Glutamatergic neuron (in vitro differentiated cells): ENCODE measurements around the gene HHIPL1. TPM values are rescaled to one million over a fixed set of nuclear protein-coding genes. Genes with fewer than 3 reads are reported as not detected.

Experiments
- DNase-seq: peaks from one replicate; pipeline ENCODE4 v3.0.0; 2022
- H3K27ac Mint-ChIP-seq: one replicate; pipeline ENCODE4 v1.8.0; 2020; ENCODE audit warnings: mild to moderate bottlenecking, mixed read lengths, inconsistent platforms; ENCODE audit not compliant: unreplicated experiment
- H3K27me3 Mint-ChIP-seq: one replicate; pipeline ENCODE4 v1.8.0; 2020; ENCODE audit warnings: mild to moderate bottlenecking, moderate library complexity, mixed read lengths, inconsistent platforms; ENCODE audit not compliant: unreplicated experiment
- H3K36me3 Mint-ChIP-seq: one replicate; pipeline ENCODE4 v1.8.0; 2020; ENCODE audit warnings: mild to moderate bottlenecking, mixed read lengths, inconsistent platforms; ENCODE audit not compliant: unreplicated experiment
- H3K4me1 Mint-ChIP-seq: one replicate; pipeline ENCODE4 v1.8.0; 2020; ENCODE audit warnings: mild to moderate bottlenecking, low read depth, mixed read lengths, inconsistent platforms; ENCODE audit not compliant: unreplicated experiment
- H3K4me3 Mint-ChIP-seq: one replicate; pipeline ENCODE4 v1.8.0; 2020; ENCODE audit warnings: mild to moderate bottlenecking, mixed read lengths, inconsistent platforms; ENCODE audit not compliant: unreplicated experiment
- H3K9me3 Mint-ChIP-seq: one replicate; pipeline ENCODE4 v1.8.0; 2020; ENCODE audit warnings: mild to moderate bottlenecking, moderate library complexity, mixed read lengths, inconsistent platforms; ENCODE audit not compliant: unreplicated experiment
- CTCF ChIP-seq: fragments of 200-600 bp; sonication (generic); IDR thresholded peaks from one replicate; pipeline ENCODE4 v1.5.0; 2021; ENCODE audit not compliant: partially characterized antibody, unreplicated experiment
- total RNA-seq: library from RNA; stranded (reverse); fragmentation: NEBNext Ultra II Directional; extraction: Animal tissue kit (Norgen Biotek cat#: 25700); gene quantifications from one replicate; pipeline ENCODE4 v1.2.1, GENCODE V29; 2021; ENCODE audit not compliant: unreplicated experiment

The HHIPL1 gene
- total RNA-seq, 1 donor from 2014 or later, result 0.47 TPM

DNA sequence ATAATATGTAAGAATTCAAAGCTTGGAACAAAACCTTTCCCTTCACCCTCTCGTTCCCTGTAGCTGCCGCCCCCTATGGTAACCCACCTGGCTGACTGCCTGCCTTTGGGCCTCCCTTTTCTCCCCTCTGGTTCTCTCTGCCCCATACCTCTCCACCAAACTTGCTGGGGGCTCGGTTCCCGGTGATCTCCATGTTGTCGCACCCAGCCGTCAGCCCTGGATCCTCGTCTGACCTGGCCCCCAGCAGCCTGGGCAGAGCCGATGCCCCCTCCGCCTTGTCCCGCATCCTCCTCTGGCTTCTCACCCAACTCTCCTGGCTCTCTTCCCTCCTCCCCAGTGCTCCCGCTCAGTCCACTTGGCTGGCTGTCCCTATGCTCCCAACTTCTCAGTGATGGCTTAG is 43.7 kb downstream of the HHIPL1 start:
- peaks cover 7% of the 10 kb centered on the region for H3K4me1 Mint-ChIP-seq
- DNase-seq, result no peak
- no peak overlapping the region for H3K27ac Mint-ChIP-seq

DNA sequence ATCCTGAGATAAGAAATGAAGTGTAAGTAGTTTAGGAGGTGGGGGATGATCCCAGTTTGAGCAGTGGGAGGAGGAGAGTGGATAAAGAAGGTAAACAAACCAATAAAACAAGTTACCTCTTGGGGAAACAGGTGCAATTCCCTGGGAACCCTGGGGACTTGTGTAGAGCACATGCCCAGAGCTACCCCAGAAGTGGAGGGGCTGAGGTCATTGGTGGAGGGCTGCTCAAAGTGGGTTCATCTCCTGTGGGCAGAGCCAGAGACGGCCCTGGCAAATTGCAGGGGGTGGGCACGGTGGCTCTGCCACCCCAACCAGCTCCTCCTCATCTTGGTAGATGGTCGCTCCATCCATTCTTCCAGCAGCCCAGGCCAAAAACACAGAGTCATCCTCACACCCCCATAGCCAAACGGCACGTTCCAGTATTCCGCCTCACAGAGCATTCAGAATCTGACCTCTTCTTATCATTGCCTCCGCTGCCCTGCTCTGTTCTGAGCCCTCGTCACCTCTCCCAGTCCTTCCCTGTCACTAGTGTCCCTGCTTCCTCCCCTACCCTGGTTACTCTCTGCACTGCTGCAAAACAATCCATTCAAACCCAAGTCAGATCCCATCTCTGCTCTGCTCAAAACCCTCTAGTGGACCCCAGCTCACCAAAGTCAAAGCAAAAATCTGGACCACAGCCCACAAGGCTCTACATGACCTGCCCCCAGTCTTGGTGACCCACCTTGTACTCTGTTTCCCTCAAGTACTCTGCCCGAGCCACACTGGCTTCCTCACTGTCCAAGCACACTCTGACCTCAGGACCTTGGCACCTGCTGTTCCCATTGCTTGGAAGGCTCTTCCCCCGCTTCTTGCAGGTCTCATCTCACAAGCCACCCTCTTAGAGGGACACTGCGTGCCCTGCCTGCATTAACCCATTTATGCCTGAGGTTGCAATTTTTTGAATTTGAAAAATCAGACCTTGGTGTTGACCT is 44.6 kb downstream of the HHIPL1 start:
- Mint-ChIP-seq H3K4me3 (no peak overlapping the region), H3K4me1 (peaks cover 7% of the 10 kb centered on the region), H3K27ac (no peak overlapping the region), H3K27me3 (peaks cover 2% of the 10 kb centered on the region), H3K9me3 (peaks cover 8% of the 10 kb centered on the region), H3K36me3 (no peaks in the 10 kb centered on the region)
- TF ChIP-seq CTCF, result no peak
- no peak for DNase-seq

More for the DNA sequence above, 43.7 kb downstream of the HHIPL1 start:
- peaks cover 4% of the 10 kb centered on the region for H3K27me3 Mint-ChIP-seq
- no peak for TF ChIP-seq CTCF
- H3K9me3 Mint-ChIP-seq, result peaks cover 5% of the 10 kb centered on the region
- H3K4me3 Mint-ChIP-seq, result peak overlapping the region; percentile 13
- H3K36me3 Mint-ChIP-seq, result no peaks in the 10 kb centered on the region

DNA sequence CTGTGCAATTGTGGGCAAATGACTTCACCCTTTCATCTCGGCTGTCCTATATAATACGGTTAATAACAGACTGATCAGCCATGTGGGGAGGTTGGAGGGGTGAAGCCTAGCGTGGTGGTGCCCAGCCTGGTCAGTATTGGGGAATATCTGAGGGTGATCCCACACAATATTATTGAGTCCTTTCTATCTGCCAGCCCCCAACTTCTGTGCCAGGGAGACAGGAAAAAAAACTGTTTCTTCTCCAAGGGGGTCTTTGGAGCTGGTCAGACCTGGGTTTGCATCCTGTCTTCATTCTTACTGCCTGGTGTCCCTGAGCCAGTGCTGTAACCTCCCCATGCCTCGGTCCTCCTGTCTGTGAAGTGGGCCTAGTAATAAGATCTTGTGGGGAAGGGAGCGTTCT is 45.7 kb downstream of the HHIPL1 start:
- Mint-ChIP-seq H3K4me3 (no peak overlapping the region), H3K9me3 (peaks cover 4% of the 10 kb centered on the region), H3K36me3 (no peaks in the 10 kb centered on the region), H3K27ac (no peak overlapping the region), H3K4me1 (peaks cover 3% of the 10 kb centered on the region), H3K27me3 (peaks cover 2% of the 10 kb centered on the region)
- no peak for TF ChIP-seq CTCF
- no peak for DNase-seq

DNA sequence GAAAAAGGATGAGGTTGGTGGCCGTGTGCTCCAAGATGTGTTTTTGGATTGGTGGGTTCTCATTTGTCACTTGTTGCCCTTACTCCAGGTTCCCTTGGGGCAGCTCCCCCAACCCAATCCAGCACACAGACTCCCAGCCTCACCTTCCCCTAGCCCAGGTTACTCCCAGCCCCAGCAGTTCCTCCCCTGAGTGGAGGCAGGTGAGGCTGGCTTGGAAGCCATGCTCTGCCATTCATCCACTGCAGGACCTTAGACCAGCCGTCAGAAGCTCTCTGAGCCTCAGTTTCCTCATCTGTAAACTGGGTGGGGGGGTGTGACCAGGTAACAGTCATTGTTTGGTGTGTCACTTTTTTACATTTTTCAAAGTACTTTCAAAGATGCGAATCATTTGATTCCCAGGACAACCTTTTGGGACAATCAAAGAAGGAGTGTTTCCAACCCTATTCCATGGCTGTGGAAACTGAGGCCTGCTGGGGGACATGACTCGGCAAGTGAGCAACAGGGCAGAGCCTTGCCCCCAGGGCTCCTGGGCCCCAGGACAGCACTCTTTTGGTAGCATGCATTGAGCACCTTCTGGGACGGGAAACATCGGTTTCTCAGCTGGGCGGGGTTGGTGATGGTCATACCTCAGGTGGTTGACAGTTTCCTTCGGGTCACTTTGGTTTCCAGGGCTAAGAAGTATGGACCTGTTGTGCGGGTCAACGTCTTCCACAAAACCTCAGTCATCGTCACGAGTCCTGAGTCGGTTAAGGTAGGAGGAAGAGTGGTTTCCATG is 46.4 kb downstream of the HHIPL1 start:
- H3K4me1 Mint-ChIP-seq, result no peaks in the 10 kb centered on the region
- no peak for TF ChIP-seq CTCF
- DNase-seq, result no peak
- H3K27me3 Mint-ChIP-seq, result peaks cover 2% of the 10 kb centered on the region
- no peak overlapping the region for H3K27ac Mint-ChIP-seq
- H3K9me3 Mint-ChIP-seq, result peaks cover 4% of the 10 kb centered on the region
- no peak overlapping the region for H3K4me3 Mint-ChIP-seq
- H3K36me3 Mint-ChIP-seq, result no peaks in the 10 kb centered on the region
